NCI-H2196 (cell line): ENCODE measurements around the gene ACADL.
A peak's percentile ranks its signal among the peaks of the same experiment; 100 is the strongest.

Source experiments
- DNase-seq: peaks from one replicate; lab custom pipeline; 2025; ENCODE audit not compliant: unreplicated experiment; lab: John Stamatoyannopoulos, UW

ACADL gene

GRCh38 chr2:210224941-210225672 is at the start of gene ACADL:
TSS of gene ACADL (minus strand) at chr2:210225447. CDS start at chr2:210225263, 184 bp downstream.
- DNase-seq: peak; percentile 14

- DNase-seq: no peak
Measured at GRCh38 chr2:210271300-210271699, 46.1 kb upstream of the ACADL start.

DNA sequence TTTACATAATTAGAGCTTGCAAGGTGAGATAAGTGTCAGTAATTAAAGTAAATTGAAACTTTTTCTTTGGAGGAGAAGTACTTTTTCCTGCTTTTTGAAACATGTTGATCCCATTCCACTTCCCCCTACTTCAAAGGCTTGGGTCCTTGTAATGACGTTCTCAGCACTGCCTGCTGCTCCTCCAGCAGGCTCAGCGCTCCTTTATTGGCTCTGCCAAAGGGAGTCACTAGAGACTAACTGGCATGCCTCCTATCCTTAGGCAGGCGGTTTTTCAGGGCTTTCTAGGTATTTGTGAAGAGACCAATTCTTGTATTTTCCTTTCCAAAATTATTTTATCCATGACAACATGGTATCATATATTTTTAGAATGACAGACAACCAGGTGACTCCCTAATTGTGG is 43.9 kb upstream of the ACADL start:
- DNase-seq: no peak

- no peak for DNase-seq
Measured at GRCh38 chr2:210268281-210268680, 43.0 kb upstream of the ACADL start.

GRCh38 chr2:210267698-210268097 is 42.5 kb upstream of the ACADL start:
- no peak for DNase-seq

DNA sequence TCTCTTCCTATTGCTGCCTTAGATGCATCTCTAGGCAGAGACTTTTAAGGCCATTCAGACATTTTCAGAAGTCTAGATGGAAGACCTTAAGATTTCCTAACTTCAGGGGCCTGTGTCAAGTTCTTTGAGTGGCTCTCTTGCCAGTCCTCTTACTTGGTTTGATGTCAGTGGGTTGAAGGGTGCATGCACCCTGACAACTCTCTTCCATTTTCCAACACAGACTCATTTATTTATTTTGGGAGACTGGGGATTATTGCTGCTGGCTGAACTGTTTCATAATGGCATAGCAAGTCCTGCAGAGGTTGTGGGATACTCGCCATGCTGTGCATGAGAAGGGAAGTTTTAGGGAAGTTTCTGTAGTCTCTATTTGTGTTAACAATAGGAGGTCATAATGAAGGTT is 39.0 kb upstream of the ACADL start:
- no peak for DNase-seq

DNA sequence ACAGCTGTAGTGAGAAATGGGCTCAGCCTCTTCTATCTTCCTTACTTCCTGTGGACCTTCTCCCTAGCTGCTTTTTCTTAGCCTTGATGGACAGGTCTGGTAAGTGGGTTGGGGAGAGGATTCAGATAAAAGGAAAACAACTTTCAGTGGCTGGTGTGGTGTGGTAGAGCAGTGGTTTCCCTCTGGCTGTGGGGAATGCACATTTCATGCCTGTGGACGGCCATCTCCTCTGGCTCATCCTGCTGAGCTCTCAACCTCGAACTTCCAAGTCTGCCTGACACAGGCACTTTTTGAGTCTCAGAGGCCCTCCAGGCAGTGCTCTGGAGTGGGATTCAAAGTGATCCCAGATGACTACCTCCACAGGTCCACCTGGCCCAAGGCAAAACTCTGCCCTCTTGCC is 38.6 kb upstream of the ACADL start:
- no peak for DNase-seq

GRCh38 chr2:210262036-210262435 is 36.8 kb upstream of the ACADL start:
- no peak for DNase-seq

DNA sequence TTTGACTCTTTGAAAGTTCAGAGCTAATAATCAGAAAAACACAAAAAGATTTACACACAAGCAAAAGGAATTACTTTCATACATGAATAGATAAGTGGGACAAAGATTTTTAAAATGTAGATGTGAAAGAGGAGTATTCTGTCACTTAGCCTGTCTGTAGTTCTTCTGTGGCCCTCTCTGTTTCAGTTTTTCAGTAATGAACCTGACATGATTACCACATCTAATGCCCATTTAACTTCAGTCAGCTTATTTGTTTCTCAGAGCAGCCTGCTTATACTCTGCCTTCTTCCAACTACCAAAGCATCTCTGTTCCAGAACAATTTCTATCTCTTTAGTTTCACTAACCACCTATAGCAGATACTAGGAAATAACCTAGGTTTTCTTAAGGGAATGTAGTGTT is 34.4 kb upstream of the ACADL start:
- DNase-seq: no peak

GRCh38 chr2:210252699-210253606 is 27.7 kb upstream of the ACADL start:
- no peak for DNase-seq

GRCh38 chr2:210250622-210251021 is 25.4 kb upstream of the ACADL start:
- DNase-seq: no peak

GRCh38 chr2:210233487-210233886 is 8.2 kb upstream of the ACADL start:
- DNase-seq: no peak

GRCh38 chr2:210230984-210231383 is 5.7 kb upstream of the ACADL start:
- no peak for DNase-seq

- DNase-seq: no peak
Measured at GRCh38 chr2:210230518-210230917, 5.3 kb upstream of the ACADL start.

GRCh38 chr2:210228586-210228985 is 3.3 kb upstream of the ACADL start:
- no peak for DNase-seq

DNA sequence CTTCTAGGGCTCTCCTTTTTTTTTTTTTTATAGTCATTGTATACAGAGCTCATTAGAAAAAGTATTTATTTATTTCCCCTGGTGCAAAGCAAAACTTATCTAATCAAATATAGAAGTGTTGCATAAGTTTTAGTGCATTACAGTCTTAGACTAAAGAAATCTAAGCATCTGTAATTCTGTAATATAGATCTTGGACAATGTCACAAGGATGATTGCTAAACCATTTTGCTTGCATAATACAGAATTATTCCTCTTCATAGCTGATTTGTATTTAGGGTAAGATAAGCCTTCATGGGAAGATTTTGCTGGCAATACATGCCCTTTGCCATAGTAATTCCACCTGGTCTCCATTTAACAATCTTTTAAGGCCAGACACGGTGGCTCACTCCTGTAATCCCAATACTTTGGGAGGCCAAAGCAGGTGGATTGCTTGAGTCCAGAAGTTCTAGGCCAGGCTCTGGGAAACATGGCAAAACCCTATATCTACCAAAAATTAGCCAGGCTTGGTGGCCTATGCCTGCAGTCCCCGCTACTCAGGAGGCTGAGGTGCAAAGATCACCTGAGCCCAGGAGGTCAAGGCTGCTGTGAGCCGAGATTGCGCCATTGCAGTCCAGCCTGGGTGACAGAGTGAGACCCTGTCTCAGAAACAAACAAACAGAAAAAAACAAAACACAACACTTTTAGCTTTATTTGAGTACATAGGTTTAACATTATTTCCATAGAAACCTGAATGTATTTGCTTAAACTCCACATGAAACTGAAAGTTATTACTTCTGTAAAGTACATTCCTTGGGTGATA is 2.2 kb upstream of the ACADL start:
- no peak for DNase-seq

- no peak for DNase-seq
Measured at GRCh38 chr2:210226223-210226622, 976 bp upstream of the ACADL start.

DNA sequence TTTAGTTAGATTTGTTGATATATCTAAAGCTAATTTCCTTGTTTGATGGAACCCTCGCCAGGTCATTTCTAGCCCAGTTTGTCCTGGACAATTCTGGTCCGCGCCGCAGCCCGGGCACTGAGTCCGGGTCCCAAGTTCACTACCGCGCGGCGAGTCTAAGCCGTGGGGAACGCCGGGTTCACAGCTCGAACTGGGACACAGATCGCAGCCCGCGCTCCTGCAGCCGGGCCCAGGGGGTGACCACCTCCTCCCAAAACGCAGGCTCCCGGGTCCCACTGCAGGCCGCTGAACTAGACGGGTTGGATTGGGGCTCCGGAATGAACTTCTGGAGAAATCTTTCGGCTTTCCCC is 681 bp downstream of the ACADL start:
- DNase-seq: no peak

DNA sequence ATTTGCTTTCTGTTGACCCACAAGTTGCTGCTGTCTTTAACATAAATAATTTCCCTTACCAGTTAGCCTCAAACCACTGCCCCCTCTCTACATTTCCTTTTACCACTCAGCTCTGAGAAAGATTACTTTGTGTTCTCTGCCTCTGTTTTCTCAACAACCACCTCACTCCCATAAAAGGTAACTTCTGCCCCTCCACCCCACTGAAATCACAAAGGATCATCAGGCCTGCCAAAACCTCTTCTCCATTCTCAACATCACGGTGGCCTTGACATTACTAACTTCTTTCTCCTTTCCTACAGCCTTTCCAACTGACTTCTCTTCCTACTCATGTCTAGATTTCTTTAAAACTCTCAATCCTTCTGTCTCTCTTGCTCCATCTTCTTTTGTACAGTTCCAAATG is 10.1 kb downstream of the ACADL start:
- no peak for DNase-seq

DNA sequence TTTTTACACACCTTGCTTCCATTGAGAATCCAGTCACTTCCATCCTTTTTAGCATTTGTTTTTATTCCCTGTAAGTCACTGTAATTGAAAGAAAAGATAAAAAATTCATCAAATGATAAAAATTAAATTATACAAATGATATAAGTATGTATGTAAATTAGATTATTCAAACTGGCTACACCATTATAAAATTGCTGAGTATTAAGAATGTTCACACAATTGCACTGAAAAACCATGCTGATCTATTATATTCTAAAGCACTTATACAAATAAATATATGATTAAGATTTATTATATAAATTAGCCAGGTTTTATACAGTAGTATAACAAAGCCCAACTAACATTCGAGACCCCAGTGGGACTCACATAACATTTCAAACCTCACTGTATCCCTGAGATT is 15.1 kb downstream of the ACADL start:
- DNase-seq: no peak

- DNase-seq: no peak
Measured at GRCh38 chr2:210207929-210208328, 17.3 kb downstream of the ACADL start.

- no peak for DNase-seq
Measured at GRCh38 chr2:210203558-210203957, 21.7 kb downstream of the ACADL start.
